ENCODE data around the gene TRIM31. TPM values are rescaled to one million over a fixed set of nuclear protein-coding genes. Genes with fewer than 3 reads are reported as not detected.

Gene TRIM31
- total and polyA plus RNA-seq, 7 donors: 0.36 to 133 (median 92.2) TPM; not detected in 2

DNA sequence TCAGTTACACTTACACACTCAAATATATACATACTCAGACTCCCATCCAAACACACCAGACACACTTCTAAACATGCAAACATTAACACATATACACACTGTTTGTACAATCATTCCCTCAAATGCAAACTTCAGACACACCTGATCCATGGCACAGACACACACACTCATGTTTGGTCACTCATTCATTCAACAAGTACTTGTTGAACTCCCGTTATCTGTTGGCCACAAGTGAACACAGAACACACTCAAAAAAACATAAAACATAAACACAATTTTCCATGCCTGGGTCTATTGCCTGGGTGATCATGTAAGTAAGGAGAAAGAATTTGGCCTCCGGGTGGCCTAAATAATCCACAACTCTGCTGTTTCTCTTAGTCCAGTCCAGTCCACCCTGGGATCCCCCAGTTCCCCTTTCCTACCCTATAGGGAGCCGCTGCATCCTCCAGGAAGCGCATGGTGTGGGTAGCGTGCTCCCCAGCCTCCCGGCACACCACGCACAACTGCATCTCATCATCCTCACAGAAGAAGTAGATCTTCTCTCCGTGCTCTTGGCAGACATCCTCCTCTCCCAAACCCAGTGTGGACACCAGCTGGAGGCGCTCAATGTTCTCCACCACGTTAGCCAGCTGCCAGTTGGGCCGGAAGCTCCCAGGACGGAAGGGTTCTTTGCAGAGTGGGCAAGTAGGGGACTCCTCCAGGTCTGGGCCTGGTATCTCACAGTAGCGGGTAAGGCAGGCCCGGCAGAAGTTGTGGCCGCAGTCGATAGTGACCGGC lies 47.3 kb upstream of the TRIM31 start:
- WGBS, 2 donors: 89 to 95% methylated on average over 17 of the region's 17 CpGs
- Histone ChIP-seq H3K27me3 (peaks cover 0 to 12% (median 5%) of the 10 kb centered on the region in 3 donors), H3K27ac (no peak overlapping the region), H3K4me3 (no peak overlapping the region), H3K9me3 (no peaks in the 10 kb centered on the region), H3K36me3 (no peaks in the 10 kb centered on the region), H3K4me1 (no peaks in the 10 kb centered on the region)
- intact Hi-C loops (cut with DNase I): no loop called here
- TF ChIP-seq POLR2AphosphoS5 (IDR thresholded peaks at IDR 0.05) (no peak), POLR2A (IDR thresholded peaks at IDR 0.05) (no peak), EP300 (IDR thresholded peaks at IDR 0.05) (no peak)
- TF ChIP-seq, protein P1, sequence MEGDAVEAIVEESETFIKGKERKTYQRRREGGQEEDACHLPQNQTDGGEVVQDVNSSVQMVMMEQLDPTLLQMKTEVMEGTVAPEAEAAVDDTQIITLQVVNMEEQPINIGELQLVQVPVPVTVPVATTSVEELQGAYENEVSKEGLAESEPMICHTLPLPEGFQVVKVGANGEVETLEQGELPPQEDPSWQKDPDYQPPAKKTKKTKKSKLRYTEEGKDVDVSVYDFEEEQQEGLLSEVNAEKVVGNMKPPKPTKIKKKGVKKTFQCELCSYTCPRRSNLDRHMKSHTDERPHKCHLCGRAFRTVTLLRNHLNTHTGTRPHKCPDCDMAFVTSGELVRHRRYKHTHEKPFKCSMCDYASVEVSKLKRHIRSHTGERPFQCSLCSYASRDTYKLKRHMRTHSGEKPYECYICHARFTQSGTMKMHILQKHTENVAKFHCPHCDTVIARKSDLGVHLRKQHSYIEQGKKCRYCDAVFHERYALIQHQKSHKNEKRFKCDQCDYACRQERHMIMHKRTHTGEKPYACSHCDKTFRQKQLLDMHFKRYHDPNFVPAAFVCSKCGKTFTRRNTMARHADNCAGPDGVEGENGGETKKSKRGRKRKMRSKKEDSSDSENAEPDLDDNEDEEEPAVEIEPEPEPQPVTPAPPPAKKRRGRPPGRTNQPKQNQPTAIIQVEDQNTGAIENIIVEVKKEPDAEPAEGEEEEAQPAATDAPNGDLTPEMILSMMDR (IDR thresholded peaks at IDR 0.05): no peak
- DNase-seq: no peak

DNA sequence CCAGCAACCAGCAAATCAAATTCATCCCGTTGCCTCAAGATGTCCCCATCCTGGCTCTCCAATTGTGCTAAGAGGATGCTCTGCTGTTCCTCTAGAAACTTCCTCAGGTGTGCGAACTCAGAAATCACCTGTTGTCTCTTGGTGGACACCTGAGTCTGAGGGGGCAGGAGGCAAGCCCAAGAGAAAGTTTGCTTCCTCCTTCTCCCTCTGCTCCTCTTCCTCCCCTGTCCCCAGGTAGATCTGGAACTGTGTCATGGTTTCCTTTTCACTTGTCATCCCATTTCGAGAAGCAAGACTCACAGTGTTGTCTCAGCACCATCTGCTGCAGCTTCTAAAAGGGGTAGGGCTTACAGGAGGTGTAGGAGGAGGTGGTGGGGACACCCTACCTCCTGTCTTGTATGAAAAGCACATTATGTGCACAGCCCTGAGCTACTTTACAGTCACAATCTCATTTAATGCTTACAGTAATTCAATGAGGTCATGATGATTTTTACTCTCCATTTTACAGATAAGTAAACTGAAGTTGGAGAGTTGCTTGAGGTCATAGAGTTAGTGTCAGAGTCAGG lies 45.7 kb upstream of the TRIM31 start:
- Histone ChIP-seq H3K27ac (no peak overlapping the region), H3K4me3 (no peak overlapping the region), H3K4me1 (no peaks in the 10 kb centered on the region), H3K36me3 (no peaks in the 10 kb centered on the region), H3K27me3 (peaks cover 0 to 17% (median 5%) of the 10 kb centered on the region in 3 donors), H3K9me3 (no peaks in the 10 kb centered on the region)
- intact Hi-C loops (cut with DNase I): no loop called here
- WGBS, 2 donors: 72 to 78% methylated on average over 3 of the region's 3 CpGs
- no peak for DNase-seq
- TF ChIP-seq, protein P1 (IDR thresholded peaks at IDR 0.05): no peak
- TF ChIP-seq POLR2A (IDR thresholded peaks at IDR 0.05) (no peak), POLR2AphosphoS5 (IDR thresholded peaks at IDR 0.05) (no peak), EP300 (IDR thresholded peaks at IDR 0.05) (no peak)

DNA sequence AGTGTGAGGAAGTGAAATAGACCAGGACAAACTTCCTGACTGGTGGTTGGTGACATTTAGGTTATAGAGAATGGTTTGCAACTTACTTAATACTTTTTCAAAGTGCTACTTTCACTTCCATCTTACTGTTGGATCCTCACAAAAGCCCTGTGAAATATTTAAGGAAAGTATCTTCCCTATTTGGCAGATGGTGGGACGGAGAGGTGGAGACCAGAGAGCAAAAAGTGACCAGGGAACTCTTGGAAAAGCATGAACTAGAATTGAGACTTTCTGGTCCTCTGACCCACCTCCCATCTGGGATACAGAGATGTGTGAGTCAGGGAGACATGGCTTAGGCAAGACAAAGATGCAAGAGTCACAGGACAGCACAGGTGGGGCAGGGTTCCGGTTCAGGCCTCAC lies 45.1 kb upstream of the TRIM31 start:
- H3K27me3 ChIP-seq: peaks cover 0 to 18% (median 5%) of the 10 kb centered on the region in 3 donors
- no peak overlapping the region for H3K4me3 ChIP-seq
- 89 to 93% methylated on average over 2 of the region's 2 CpGs for WGBS, 2 donors
- H3K27ac ChIP-seq: no peak overlapping the region
- intact Hi-C loops (cut with DNase I): no loop called here
- no peaks in the 10 kb centered on the region for H3K4me1 ChIP-seq
- DNase-seq: no peak
- TF ChIP-seq EP300 (IDR thresholded peaks at IDR 0.05) (no peak), POLR2A (IDR thresholded peaks at IDR 0.05) (no peak), POLR2AphosphoS5 (IDR thresholded peaks at IDR 0.05) (no peak)
- TF ChIP-seq, protein P1 (IDR thresholded peaks at IDR 0.05): no peak
- no peaks in the 10 kb centered on the region for H3K9me3 ChIP-seq
- H3K36me3 ChIP-seq: no peaks in the 10 kb centered on the region

DNA sequence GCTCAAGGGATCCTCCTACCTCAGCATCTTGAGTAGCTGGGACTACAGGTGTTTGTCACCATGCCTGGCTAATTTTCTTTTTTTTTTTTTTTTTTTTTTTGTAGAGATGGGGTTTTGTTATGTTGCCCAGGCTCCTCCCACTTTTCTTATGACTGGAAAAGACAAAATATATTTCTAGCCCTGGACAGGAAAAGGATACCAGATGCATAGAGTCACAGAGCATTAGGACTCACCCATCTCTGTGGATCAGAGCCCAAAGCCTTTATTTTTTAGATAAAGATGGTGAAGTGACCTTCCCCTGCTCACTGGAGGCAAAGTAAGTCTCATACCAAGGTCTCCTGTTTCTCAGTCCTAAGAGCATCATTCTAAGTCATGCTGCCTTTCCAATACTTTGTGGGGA lies 44.7 kb upstream of the TRIM31 start:
- DNase-seq: no peak
- Histone ChIP-seq H3K27me3 (peaks cover 0 to 18% (median 5%) of the 10 kb centered on the region in 3 donors), H3K36me3 (no peaks in the 10 kb centered on the region), H3K9me3 (no peaks in the 10 kb centered on the region), H3K4me3 (no peak overlapping the region), H3K27ac (no peak overlapping the region), H3K4me1 (no peaks in the 10 kb centered on the region)
- intact Hi-C loops (cut with DNase I): no loop called here
- TF ChIP-seq POLR2A (IDR thresholded peaks at IDR 0.05): no peak
- TF ChIP-seq EP300 (IDR thresholded peaks at IDR 0.05): no peak

DNA sequence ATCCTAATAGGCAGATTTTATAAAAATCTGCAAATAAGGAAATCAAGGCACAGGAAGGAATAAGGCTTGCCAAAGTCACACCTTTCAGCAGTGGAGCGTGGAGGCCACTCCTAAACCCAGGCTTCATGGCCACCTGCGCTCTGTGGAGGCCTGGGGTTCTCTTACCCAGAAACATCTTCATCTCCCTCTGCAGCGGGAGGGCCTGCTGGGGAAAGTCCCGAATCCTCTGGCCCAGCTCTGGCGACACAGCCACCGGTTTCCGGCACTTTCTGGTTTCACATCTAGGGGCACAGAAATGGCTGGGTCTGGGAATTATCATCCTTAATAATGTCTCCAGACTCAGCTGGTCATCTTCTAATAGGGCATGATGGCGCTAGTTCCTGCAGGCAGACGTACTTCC lies 43.9 kb upstream of the TRIM31 start:
- no peaks in the 10 kb centered on the region for H3K4me1 ChIP-seq
- no peak for DNase-seq
- intact Hi-C loops (cut with DNase I): no loop called here
- no peak overlapping the region for H3K4me3 ChIP-seq
- 83 to 90% methylated on average over 9 of the region's 9 CpGs for whole genome bisulfite sequencing, 2 donors
- no peaks in the 10 kb centered on the region for H3K9me3 ChIP-seq
- no peak overlapping the region for H3K27ac ChIP-seq
- TF ChIP-seq POLR2A (IDR thresholded peaks at IDR 0.05): no peak
- no peak for TF ChIP-seq EP300 (IDR thresholded peaks at IDR 0.05)
- no peaks in the 10 kb centered on the region for H3K36me3 ChIP-seq
- H3K27me3 ChIP-seq: peaks cover 0 to 18% (median 5%) of the 10 kb centered on the region in 3 donors

Data from sigmoid colon (tissue), 7 donors.